ENCODE measurements around the gene RPL31. TPM values are rescaled to one million over a fixed set of nuclear protein-coding genes. Genes with fewer than 3 reads are reported as not detected.

The RPL31 gene
- polyA plus RNA-seq, 6 donors from 2014 or later: 4,155 to 6,073 (median 5,110) TPM

- H3K4me3 Mint-ChIP-seq: no peak overlapping the region
- ATAC-seq (ENCODE audit: low read depth in 2 of 2) (no peak), DNase-seq (no peak)
- H3K36me3 Mint-ChIP-seq: no peaks in the 10 kb centered on the region
- H3K9me3 Mint-ChIP-seq: no peaks in the 10 kb centered on the region
- H3K27me3 Mint-ChIP-seq: no peaks in the 10 kb centered on the region
- peak overlapping the region in 1 of 6 donors; percentile 26 for H3K27ac Mint-ChIP-seq
- H3K4me1 Mint-ChIP-seq: no peaks in the 10 kb centered on the region
Observed at GRCh38 chr2:101026923-101027469, 24.9 kb downstream of the RPL31 start.

- H3K4me3 Mint-ChIP-seq: no peak overlapping the region
- no peaks in the 10 kb centered on the region for H3K9me3 Mint-ChIP-seq
- no peaks in the 10 kb centered on the region for H3K4me1 Mint-ChIP-seq
- ATAC-seq (ENCODE audit: low read depth in 2 of 2) (no peak), DNase-seq (no peak)
- no peaks in the 10 kb centered on the region for H3K36me3 Mint-ChIP-seq
- peaks cover 0 to 2% (median 0%) of the 10 kb centered on the region in 3 donors for H3K27me3 Mint-ChIP-seq
- no peak overlapping the region for H3K27ac Mint-ChIP-seq
Observed at GRCh38 chr2:101027852-101028251, 25.8 kb downstream of the RPL31 start.

DNA sequence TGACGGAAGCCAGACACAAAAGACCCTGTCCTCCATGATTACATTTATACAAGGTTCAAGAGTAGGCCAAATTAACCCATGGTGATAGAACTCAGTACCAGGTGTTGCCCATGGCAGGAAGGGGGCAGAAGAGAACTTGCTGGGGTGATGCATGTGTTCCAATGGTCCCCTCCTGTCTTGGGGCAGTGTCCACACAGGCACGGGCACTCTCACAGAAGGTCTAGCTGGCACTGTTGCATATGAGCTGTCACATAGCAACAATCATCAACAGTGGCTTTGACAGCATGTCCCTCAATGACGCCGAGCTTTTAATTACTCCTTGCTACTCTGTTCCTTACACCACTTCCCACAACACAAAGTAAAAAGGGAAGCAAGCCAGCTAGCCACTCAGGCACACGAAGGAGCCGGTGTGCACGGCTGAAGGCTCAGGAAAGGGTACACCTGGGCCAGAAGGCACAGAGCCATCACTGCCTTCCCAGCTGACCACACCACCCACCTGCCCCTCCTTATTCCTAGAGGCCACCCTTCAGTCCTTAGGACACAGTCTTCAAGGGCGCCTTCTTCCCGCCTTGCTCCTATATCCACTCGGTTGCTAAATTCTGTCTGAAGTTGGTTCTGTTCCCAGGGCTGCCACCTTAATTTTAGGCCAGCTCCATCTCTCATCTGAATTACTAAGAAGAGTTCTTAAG lies 28.9 kb downstream of the RPL31 start:
- no peak overlapping the region for H3K4me3 Mint-ChIP-seq
- no peaks in the 10 kb centered on the region for H3K4me1 Mint-ChIP-seq
- H3K27me3 Mint-ChIP-seq: peaks cover 0 to 7% (median 0%) of the 10 kb centered on the region in 3 donors
- no peak overlapping the region for H3K27ac Mint-ChIP-seq
- H3K9me3 Mint-ChIP-seq: no peaks in the 10 kb centered on the region
- H3K36me3 Mint-ChIP-seq: no peaks in the 10 kb centered on the region
- DNase-seq: no peak
- ATAC-seq (ENCODE audit: low read depth in 2 of 2): no peak

GRCh38 chr2:101032084-101032776 lies 30.1 kb downstream of the RPL31 start:
- H3K27ac Mint-ChIP-seq: no peak overlapping the region

GRCh38 chr2:101036562-101036961 lies 34.5 kb downstream of the RPL31 start:
- Mint-ChIP-seq H3K27ac (no peak overlapping the region), H3K4me1 (no peaks in the 10 kb centered on the region), H3K9me3 (no peaks in the 10 kb centered on the region), H3K4me3 (no peak overlapping the region), H3K27me3 (peaks cover 0 to 13% (median 0%) of the 10 kb centered on the region in 3 donors), H3K36me3 (no peaks in the 10 kb centered on the region)
- ATAC-seq (ENCODE audit: low read depth in 2 of 2) (no peak), DNase-seq (no peak)

More at GRCh38 chr2:101032084-101032776, 30.1 kb downstream of the RPL31 start:
- H3K36me3 Mint-ChIP-seq: no peaks in the 10 kb centered on the region
- no peak overlapping the region for H3K4me3 Mint-ChIP-seq
- no peaks in the 10 kb centered on the region for H3K4me1 Mint-ChIP-seq
- peaks cover 0 to 7% (median 0%) of the 10 kb centered on the region in 3 donors for H3K27me3 Mint-ChIP-seq
- DNase-seq: no peak
- no peaks in the 10 kb centered on the region for H3K9me3 Mint-ChIP-seq
- no peak for ATAC-seq (ENCODE audit: low read depth in 2 of 2)

- DNase-seq: no peak
- Mint-ChIP-seq H3K4me3 (no peak overlapping the region), H3K27ac (no peak overlapping the region), H3K9me3 (no peaks in the 10 kb centered on the region), H3K4me1 (no peaks in the 10 kb centered on the region), H3K27me3 (peaks cover 0 to 13% (median 0%) of the 10 kb centered on the region in 3 donors), H3K36me3 (no peaks in the 10 kb centered on the region)
- ATAC-seq (ENCODE audit: low read depth in 2 of 2): no peak
Observed at GRCh38 chr2:101037161-101037755, 35.2 kb downstream of the RPL31 start.

DNA sequence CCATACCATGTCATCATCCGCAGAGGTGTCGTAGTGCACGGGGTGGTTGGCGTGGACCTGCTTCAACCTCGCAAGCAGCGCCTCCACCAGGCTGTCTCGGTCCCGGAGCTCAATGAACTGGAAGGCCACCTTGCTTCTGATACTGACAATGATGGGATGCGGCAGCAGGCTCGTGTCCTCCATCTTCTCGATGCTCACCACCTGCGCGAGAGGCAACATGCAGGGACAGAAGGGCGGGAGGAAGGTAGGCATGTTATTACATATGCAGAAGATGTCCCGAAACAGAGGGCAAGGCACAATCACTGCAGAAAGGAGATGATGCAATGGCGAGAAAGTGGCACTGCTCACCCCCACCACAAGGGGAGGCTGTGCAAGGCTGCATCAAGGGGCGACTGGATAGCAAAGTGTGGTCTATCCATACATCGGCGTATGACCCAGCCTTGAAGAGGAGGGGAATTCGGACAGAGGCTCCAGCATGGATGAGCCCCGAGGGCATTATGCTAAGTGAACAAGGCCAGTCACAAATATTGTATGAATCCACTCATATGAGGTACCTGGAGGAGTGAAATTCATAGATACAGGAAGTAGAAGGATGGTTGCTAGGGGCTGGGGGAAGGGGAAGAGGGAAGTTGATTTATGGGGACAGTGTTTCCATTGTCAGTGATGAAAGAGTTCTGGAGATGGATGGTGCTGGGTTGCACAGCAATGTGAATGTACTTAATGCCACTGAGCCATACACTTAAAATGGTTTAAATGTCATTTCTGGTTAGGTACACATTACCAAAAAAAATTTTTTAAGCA lies 36.6 kb downstream of the RPL31 start:
- no peaks in the 10 kb centered on the region for H3K9me3 Mint-ChIP-seq
- no peaks in the 10 kb centered on the region for H3K36me3 Mint-ChIP-seq
- no peak overlapping the region for H3K4me3 Mint-ChIP-seq
- H3K27me3 Mint-ChIP-seq: peaks cover 0 to 6% (median 0%) of the 10 kb centered on the region in 3 donors
- ATAC-seq (ENCODE audit: low read depth in 2 of 2): no peak
- no peaks in the 10 kb centered on the region for H3K4me1 Mint-ChIP-seq
- peak overlapping the region in 2 of 6 donors; percentile 33 to 69 for H3K27ac Mint-ChIP-seq
- DNase-seq: no peak

DNA sequence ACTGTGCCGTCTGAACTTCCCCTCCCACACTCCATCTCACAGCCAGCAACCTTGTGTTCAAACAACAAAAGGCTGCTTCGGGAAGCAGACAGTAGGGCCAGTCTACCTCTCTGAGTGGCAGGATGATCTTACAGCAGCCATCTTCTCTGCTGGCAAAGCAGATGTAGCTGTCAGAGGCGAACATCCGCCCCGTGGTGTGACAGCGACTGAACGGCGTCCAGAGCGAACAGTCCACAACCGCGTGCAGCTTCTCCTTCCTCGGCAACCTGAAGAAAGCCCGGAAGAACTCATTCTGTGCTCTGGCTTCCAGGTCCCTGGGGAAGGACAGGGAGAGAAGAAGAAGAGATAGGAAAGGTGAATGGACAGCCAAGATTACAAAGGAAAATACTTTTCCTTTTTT lies 38.0 kb downstream of the RPL31 start:
- Mint-ChIP-seq H3K27ac (no peak overlapping the region), H3K27me3 (peaks cover 0 to 6% (median 0%) of the 10 kb centered on the region in 3 donors), H3K36me3 (no peaks in the 10 kb centered on the region), H3K4me1 (peaks cover 0 to 3% (median 2%) of the 10 kb centered on the region in 3 donors), H3K9me3 (no peaks in the 10 kb centered on the region), H3K4me3 (no peak overlapping the region)
- no peak for ATAC-seq (ENCODE audit: low read depth in 2 of 2)
- no peak for DNase-seq

DNA sequence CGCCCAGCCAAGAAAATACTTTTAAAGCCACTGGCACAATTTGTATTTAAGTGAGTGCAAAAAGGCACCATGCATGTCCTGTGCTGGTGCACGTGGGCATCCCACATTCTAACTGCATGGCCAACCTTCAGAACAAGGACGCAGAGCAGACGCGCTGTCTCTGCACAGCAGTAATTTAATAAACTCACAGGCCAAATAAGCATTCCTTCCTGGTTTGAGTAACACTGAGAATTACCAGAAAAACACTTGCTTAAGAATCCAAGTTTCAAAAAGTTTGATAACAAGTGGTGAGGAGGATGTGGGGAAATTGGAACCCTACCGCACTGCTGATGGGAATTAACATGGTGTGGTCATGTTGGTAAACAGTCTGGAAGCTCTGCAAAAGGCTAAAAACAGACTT lies 38.7 kb downstream of the RPL31 start:
- H3K4me3 Mint-ChIP-seq: no peak overlapping the region
- no peak overlapping the region for H3K27ac Mint-ChIP-seq
- H3K27me3 Mint-ChIP-seq: peaks cover 0 to 6% (median 0%) of the 10 kb centered on the region in 3 donors
- H3K36me3 Mint-ChIP-seq: no peaks in the 10 kb centered on the region
- peaks cover 0 to 3% (median 2%) of the 10 kb centered on the region in 3 donors for H3K4me1 Mint-ChIP-seq
- ATAC-seq (ENCODE audit: low read depth in 2 of 2) (no peak), DNase-seq (no peak)
- H3K9me3 Mint-ChIP-seq: no peaks in the 10 kb centered on the region

DNA sequence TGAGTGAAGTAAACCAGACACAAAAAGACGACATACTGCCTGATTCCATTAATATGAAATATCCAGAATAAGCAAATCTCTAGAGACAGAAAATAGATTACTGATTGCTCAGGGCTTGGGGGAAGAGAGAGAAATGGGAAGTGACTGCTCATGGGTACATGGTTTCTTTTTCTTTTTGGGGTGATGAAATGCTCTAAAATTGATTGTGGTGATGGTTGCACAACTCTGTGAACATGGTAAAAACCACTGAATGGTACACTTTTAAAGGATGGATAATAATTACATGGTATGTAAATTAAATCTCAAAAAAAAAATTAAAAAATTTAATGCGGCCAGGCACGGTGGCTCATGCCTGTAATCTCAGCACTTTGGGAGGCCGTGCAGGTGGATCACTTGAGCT lies 39.3 kb downstream of the RPL31 start:
- no peak for ATAC-seq (ENCODE audit: low read depth in 2 of 2)
- Mint-ChIP-seq H3K4me1 (peaks cover 0 to 3% (median 2%) of the 10 kb centered on the region in 3 donors), H3K9me3 (no peaks in the 10 kb centered on the region)

GRCh38 chr2:101045330-101045729 lies 43.2 kb downstream of the RPL31 start:
- H3K9me3 Mint-ChIP-seq: peaks cover 0 to 4% (median 0%) of the 10 kb centered on the region in 7 donors
- H3K4me1 Mint-ChIP-seq: peaks cover 0 to 3% (median 2%) of the 10 kb centered on the region in 3 donors
- H3K4me3 Mint-ChIP-seq: no peak overlapping the region
- ATAC-seq (ENCODE audit: low read depth in 2 of 2): no peak
- no peak overlapping the region for H3K27ac Mint-ChIP-seq
- no peak for DNase-seq
- H3K36me3 Mint-ChIP-seq: no peaks in the 10 kb centered on the region
- peaks cover 0 to 4% (median 0%) of the 10 kb centered on the region in 3 donors for H3K27me3 Mint-ChIP-seq

More for the DNA sequence above, 39.3 kb downstream of the RPL31 start:
- DNase-seq: no peak
- no peaks in the 10 kb centered on the region for H3K36me3 Mint-ChIP-seq
- peaks cover 0 to 6% (median 0%) of the 10 kb centered on the region in 3 donors for H3K27me3 Mint-ChIP-seq
- no peak overlapping the region for H3K4me3 Mint-ChIP-seq
- no peak overlapping the region for H3K27ac Mint-ChIP-seq

DNA sequence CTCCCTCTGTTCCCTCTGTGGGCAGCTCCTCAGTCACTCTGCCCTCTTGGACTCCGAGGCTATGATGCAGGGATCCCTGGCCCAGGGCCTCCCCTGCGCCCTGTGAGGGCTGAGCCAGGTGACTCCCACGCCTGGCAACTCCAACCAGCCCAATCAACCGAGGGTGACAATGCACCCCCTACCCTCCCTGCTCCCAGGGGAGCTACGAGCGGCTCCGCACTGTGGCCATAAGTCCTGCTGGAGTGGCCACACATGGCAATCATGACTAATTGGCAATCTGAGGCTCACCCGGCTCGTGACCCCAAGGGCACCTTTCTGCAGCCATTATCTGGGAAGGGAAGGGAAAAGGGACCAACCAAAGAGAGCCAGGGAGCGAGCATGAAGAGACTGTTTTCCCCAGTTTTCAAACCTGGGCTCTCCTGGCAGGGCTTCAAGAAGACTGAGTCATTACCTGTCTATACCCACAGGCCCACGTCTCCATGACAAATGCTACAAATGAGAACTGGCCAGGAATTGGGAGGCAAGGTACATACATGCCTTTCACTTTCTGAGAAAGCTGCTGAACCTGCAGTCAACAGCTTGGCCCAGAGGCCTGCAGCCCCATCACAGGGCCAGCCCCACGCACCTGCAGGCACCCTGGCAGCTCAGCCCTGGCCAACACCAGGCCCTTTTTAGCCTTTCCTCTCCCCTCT lies 45.1 kb downstream of the RPL31 start:
- Mint-ChIP-seq H3K4me3 (no peak overlapping the region), H3K9me3 (peaks cover 0 to 7% (median 3%) of the 10 kb centered on the region in 7 donors), H3K36me3 (no peaks in the 10 kb centered on the region)

More for the DNA sequence above, 45.1 kb downstream of the RPL31 start:
- ATAC-seq (ENCODE audit: low read depth in 2 of 2): no peak
- no peak for DNase-seq
- Mint-ChIP-seq H3K27me3 (peaks cover 0 to 4% (median 0%) of the 10 kb centered on the region in 3 donors), H3K4me1 (peaks cover 0 to 3% (median 2%) of the 10 kb centered on the region in 3 donors), H3K27ac (no peak overlapping the region)

Measured in naive B cell (primary cell).